Thyroid gland (tissue), 4 donors: ENCODE measurements around the gene DEFB132.

Experiments used
- POLR2A ChIP-seq, 2 donors: fragments of 450-650 bp; IDR thresholded peaks; one replicate each; pipeline ENCODE4 v1.6.1; 2017; ENCODE audit warnings: antibody characterized with exemption in 2 of 2, mild to moderate bottlenecking in 2 of 2, moderate library complexity in 1 of 2
- TF ChIP-seq, protein P1 (sequence below), 6 experiments: fragments of 200-600 bp in 3 of 6; fragments of 450-650 bp in 3 of 6; sonication (generic) in 3 of 6; IDR thresholded peaks; one replicate each; pipeline ENCODE4 v1.5.1; 2016 to 2019; ENCODE audit warnings: antibody characterized with exemption in 6 of 6, mild to moderate bottlenecking in 2 of 6, inconsistent platforms in 1 of 6, moderate library complexity in 1 of 6

DNA sequence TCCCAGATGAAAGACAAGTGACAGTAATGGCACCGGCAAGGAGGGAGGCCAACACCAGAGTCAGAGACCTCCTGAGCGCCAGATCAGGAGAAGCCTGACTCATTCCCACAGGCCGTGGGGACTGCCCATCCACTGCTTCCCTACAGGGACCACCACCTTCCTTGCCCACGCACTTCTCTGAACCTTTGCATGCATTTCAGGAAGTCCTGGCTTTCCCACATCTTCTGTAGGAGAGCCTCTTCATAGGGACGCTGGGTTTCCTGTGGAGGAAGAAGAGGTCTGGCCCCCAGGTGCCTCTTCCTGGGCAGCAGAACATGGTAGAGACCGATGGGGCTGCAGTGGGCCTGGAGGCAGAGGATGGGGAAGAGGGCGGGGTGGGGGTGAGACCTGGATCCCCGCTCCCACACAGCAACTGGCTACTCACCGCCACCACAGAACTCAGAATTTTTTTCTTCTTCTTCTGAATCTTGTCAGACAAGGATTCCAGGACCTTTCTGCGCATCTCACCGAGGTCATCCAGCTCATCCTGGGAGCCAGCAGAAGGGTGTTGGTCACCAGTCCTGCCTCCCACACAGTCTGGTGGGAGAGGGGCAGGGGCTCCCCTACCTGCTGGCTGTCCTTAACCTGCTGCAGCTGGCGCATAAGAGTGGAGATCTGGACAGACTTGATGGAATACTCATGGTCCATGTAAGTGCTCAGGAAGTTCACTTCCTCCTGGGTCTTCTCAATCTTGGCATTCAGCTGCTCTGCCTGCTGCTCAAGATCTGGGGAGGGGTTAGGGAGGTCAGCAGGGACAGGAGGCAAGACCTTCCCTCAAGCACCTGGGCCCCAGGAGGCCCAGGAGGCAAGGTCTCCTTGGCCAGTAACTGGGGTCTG is 19.3 kb downstream of the DEFB132 start:
- TF ChIP-seq, protein P1, sequence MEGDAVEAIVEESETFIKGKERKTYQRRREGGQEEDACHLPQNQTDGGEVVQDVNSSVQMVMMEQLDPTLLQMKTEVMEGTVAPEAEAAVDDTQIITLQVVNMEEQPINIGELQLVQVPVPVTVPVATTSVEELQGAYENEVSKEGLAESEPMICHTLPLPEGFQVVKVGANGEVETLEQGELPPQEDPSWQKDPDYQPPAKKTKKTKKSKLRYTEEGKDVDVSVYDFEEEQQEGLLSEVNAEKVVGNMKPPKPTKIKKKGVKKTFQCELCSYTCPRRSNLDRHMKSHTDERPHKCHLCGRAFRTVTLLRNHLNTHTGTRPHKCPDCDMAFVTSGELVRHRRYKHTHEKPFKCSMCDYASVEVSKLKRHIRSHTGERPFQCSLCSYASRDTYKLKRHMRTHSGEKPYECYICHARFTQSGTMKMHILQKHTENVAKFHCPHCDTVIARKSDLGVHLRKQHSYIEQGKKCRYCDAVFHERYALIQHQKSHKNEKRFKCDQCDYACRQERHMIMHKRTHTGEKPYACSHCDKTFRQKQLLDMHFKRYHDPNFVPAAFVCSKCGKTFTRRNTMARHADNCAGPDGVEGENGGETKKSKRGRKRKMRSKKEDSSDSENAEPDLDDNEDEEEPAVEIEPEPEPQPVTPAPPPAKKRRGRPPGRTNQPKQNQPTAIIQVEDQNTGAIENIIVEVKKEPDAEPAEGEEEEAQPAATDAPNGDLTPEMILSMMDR (IDR thresholded peaks at IDR 0.05), result no peak
- TF ChIP-seq POLR2A (IDR thresholded peaks at IDR 0.05), result no peak
